Measurements from ENCODE around the gene GAS7.

The GAS7 gene

GRCh38 chr17:10171122-10171571, 27.3 kb downstream of the GAS7 start:
- H3K4me3 ChIP-seq (replicated peaks; ENCODE audit: insufficient read depth, low read length), result no peak overlapping the region
- TF ChIP-seq SPI1 (IDR thresholded peaks at IDR 0.05; ENCODE audit: borderline replicate concordance, low read depth) (no peak), GABPA (IDR thresholded peaks at IDR 0.05; ENCODE audit: low read depth) (no peak), CTCF (IDR thresholded peaks at IDR 0.05; ENCODE audit: insufficient read depth, low read length) (no peak), POLR2AphosphoS5 (IDR thresholded peaks at IDR 0.05; ENCODE audit: low read depth) (no peak), REST (IDR thresholded peaks at IDR 0.05; ENCODE audit: insufficient replicate concordance, low read depth) (no peak)
- no peaks in the 10 kb centered on the region for H3K27me3 ChIP-seq (ENCODE audit: insufficient read depth, poor library complexity, severe bottlenecking)
- H3K27ac ChIP-seq (replicated peaks), result no peak overlapping the region
- no peak for DNase-seq (ENCODE audit: low read depth in 1 of 2, low spot score in 1 of 2)

GRCh38 chr17:10170233-10170632, 28.2 kb downstream of the GAS7 start:
- no peak overlapping the region for H3K27ac ChIP-seq (replicated peaks)
- no peaks in the 10 kb centered on the region for H3K27me3 ChIP-seq (ENCODE audit: insufficient read depth, poor library complexity, severe bottlenecking)
- no peak for DNase-seq (ENCODE audit: low read depth in 1 of 2, low spot score in 1 of 2)
- TF ChIP-seq REST (IDR thresholded peaks at IDR 0.05; ENCODE audit: insufficient replicate concordance, low read depth), result no peak
- no peak for TF ChIP-seq SPI1 (IDR thresholded peaks at IDR 0.05; ENCODE audit: borderline replicate concordance, low read depth)
- TF ChIP-seq POLR2AphosphoS5 (IDR thresholded peaks at IDR 0.05; ENCODE audit: low read depth), result no peak
- TF ChIP-seq GABPA (IDR thresholded peaks at IDR 0.05; ENCODE audit: low read depth), result no peak
- no peak for TF ChIP-seq CTCF (IDR thresholded peaks at IDR 0.05; ENCODE audit: insufficient read depth, low read length)
- no peak overlapping the region for H3K4me3 ChIP-seq (replicated peaks; ENCODE audit: insufficient read depth, low read length)

GRCh38 chr17:10169290-10169689, 29.1 kb downstream of the GAS7 start:
- Histone ChIP-seq H3K27me3 (ENCODE audit: insufficient read depth, poor library complexity, severe bottlenecking) (no peaks in the 10 kb centered on the region), H3K4me3 (replicated peaks; ENCODE audit: insufficient read depth, low read length) (no peak overlapping the region), H3K27ac (replicated peaks) (no peak overlapping the region)
- no peak for DNase-seq (ENCODE audit: low read depth in 1 of 2, low spot score in 1 of 2)
- TF ChIP-seq SPI1 (IDR thresholded peaks at IDR 0.05; ENCODE audit: borderline replicate concordance, low read depth) (no peak), REST (IDR thresholded peaks at IDR 0.05; ENCODE audit: insufficient replicate concordance, low read depth) (no peak), POLR2AphosphoS5 (IDR thresholded peaks at IDR 0.05; ENCODE audit: low read depth) (no peak), GABPA (IDR thresholded peaks at IDR 0.05; ENCODE audit: low read depth) (no peak), CTCF (IDR thresholded peaks at IDR 0.05; ENCODE audit: insufficient read depth, low read length) (no peak)
